GM18511 (cell line): Measurements from ENCODE around the gene ALKBH7.
"Not testable (repeated sequence)": the region's sequence is repeated elsewhere in the genome, so short reads cannot be mapped to it uniquely, and the experiment has no call there.

Source experiments
- ATAC-seq: cut with Tn5 transposase; IDR thresholded peaks from one replicate; pipeline ENCODE4 v1.9.1; 2021; ENCODE audit warnings: mild to moderate bottlenecking, moderate library complexity; ENCODE audit not compliant: unreplicated experiment

Gene ALKBH7

DNA sequence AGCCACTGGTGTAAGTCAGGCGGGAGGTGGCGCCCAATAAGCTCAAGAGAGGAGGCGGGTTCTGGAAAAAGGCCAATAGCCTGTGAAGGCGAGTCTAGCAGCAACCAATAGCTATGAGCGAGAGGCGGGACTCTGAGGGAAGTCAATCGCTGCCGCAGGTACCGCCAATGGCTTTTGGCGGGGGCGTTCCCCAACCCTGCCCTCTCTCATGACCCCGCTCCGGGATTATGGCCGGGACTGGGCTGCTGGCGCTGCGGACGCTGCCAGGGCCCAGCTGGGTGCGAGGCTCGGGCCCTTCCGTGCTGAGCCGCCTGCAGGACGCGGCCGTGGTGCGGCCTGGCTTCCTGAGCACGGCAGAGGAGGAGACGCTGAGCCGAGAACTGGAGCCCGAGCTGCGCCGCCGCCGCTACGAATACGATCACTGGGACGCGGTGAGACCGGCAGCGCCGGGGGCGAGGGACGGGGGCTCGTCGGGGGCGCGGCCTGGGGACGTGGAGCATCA lies at the start of gene ALKBH7:
Gene ALKBH7 (plus strand): TSS at position 201 of the 502 bp plus-strand sequence. CDS start 27 bp downstream, at position 228.
- ATAC-seq: peak; percentile 81

- ATAC-seq: no peak
Measured at GRCh38 chr19:6324757-6325156, 47.8 kb upstream of the ALKBH7 start.

DNA sequence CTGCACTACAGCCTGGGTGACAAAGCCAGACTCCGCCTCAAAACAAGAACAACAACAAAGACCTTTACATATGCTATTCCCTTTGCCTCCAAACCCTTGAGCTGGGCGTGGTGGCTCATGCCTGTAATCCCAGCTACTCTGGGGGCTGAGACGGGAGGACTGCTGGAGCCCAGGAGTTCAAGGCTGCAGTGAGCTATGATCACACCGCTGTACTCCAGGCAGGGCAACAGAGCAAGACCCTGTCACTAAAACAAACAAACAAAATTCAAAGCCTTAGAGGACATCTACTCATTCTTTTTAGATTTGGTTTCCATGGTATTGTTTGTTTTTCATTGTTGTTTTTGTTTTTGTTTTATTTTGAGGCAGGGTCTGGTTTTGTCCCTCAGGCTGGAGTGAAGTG lies 47.0 kb upstream of the ALKBH7 start:
- no peak for ATAC-seq

- no peak for ATAC-seq
Measured at GRCh38 chr19:6326815-6327214, 45.8 kb upstream of the ALKBH7 start.

DNA sequence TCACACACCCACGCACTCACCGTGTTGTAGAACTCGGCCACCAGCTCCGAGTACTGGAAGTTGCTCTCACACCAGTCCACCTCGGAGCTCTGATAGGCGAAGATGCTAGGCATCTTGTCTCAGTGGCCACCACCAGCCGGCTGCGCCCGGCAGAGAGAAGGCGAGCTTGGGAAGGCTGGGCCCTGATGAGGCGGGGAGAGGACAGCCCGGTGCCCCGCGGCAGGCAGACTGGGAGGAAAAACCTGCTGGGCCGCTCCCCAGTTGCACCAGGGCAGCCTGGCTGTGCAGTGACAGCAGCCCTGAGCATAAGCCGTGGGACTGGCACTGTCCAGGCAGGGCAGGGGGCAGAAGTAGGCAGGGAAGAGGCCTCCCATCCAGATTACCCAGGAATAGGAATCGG lies 39.2 kb upstream of the ALKBH7 start, which contains the start of gene ACER1:
Gene ACER1 (minus strand): TSS at position 174 of the 400 bp plus-strand sequence. CDS start 61 bp downstream, at position 113.
- ATAC-seq: no peak

DNA sequence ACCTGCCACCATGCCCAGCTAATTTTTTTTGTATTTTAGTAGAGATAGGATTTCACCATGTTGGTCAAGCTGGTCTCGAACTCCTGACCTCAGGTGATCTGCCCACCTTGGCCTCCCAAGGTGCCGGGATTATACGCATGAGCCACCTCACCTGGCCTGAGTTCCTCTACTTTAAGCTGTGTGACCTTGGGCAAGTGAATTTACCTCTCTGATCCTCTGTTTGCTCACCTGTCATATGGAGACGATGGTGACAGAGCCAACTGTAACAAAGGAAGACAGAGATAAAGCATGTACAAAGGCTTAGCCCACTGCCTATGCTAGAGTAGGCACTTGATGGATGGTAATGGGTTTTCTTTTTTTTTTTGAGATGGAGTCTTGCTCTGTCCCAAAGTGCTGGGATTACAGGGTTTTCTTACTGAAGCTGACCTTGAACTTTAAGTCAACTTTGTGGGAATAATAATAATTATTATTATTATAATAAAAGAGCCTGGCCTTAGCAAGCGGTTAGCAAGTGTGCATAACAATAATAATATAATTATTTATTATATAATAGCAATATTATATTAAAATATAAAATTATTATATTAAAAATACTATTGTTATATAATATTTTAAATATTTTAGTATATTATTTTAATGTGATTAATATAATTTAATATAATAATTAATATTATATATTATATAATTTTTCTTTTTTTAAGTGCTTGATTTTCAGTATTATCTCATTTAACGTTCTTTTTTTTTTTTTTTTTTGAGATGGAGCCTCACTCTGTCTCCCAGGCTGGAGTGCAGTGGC lies 37.9 kb upstream of the ALKBH7 start:
- ATAC-seq: no peak

GRCh38 chr19:6340493-6341201 lies 31.9 kb upstream of the ALKBH7 start:
- no peak for ATAC-seq

- no peak for ATAC-seq
Measured at GRCh38 chr19:6343462-6343861, 29.1 kb upstream of the ALKBH7 start.

- not testable (repeated sequence) for ATAC-seq
Measured at GRCh38 chr19:6349271-6349670, 23.3 kb upstream of the ALKBH7 start.

DNA sequence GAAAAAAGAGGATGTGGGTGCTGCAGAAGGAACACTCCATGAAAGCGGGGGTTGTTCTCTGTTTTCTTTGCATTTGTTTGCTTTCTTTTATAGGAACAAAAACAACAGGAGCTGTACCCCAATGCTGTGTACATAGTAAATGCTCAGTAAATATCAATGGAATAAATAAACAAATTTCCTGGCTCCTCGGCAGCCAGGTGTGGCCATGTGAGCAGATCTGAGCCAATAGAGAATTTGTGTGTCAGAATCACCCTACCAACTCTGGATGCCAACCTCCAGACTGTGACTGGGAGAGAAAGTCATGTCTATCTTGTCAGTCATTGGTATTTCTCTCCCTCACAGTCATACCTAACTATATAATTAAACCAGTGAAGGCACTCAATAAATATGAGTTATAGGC lies 21.9 kb upstream of the ALKBH7 start:
- ATAC-seq: no peak

GRCh38 chr19:6352381-6353165 lies 20.0 kb upstream of the ALKBH7 start:
- ATAC-seq: no peak

DNA sequence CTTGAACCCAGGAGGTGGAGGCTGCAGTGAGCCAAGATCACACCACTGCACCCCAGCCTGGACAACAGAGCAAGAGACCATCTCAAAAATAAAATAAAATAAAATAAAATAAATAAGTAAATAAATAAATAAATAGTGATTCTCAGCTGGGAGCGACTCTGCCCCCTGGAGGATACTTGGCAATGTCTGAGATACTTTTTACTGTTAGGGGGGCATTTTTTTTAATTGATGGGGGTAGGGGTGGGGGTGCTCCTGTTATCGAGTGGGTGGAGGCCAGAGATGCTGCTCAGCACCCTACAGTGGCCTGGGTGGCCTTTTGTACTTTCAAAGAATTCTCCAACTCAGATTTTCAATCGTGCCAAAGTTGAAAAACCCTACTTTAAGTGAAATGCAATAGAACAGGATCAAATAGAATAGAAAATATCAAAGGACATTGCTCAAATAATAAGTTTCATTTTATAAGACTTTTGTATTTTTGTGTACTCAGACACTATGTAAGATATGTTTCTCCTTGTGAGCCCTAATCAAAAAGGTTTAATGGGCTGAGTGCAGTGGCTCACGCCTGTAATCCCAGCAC lies 18.4 kb upstream of the ALKBH7 start:
- no peak for ATAC-seq

GRCh38 chr19:6355321-6356040 lies 17.1 kb upstream of the ALKBH7 start:
- ATAC-seq: not testable (repeated sequence)

DNA sequence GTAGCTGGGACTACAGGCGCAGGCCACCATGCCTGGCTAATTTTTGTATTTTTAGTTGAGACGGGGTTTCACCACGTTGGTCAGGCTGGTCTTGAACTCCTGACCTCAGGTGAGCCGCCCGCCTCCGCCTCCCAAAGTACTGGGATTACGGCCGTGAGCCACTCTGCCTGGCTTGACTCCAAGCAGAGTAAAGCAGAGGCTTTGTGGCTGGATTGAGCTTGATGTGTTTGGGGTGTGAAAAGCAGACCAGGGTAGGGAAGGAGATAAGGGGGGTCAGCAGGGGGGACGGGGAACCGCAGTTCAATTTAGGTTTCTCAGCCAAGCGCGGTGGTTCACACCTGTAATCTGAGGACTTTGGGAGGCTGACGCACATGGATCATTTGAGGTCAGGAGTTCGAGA lies 15.4 kb upstream of the ALKBH7 start:
- no peak for ATAC-seq

DNA sequence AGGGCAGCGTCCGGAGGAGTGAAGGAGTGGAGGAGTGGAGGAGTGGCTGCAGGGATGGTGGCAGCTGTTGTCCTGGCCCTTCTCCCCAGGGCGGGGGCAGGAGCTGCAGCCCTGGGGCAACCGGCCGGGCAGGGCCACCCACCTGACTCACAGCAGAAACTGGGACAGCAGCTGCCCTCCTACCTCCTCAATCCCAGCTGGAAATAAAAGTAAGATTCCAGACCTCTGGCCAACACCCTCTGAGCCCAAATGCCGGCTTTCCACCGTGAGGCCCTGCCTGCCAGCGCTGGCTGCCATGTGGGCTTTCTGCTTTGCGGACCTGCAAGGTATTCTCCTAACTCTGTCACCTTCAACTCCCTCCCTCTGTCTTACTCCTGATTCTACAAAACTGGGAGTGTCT lies 14.6 kb upstream of the ALKBH7 start:
- ATAC-seq: no peak

DNA sequence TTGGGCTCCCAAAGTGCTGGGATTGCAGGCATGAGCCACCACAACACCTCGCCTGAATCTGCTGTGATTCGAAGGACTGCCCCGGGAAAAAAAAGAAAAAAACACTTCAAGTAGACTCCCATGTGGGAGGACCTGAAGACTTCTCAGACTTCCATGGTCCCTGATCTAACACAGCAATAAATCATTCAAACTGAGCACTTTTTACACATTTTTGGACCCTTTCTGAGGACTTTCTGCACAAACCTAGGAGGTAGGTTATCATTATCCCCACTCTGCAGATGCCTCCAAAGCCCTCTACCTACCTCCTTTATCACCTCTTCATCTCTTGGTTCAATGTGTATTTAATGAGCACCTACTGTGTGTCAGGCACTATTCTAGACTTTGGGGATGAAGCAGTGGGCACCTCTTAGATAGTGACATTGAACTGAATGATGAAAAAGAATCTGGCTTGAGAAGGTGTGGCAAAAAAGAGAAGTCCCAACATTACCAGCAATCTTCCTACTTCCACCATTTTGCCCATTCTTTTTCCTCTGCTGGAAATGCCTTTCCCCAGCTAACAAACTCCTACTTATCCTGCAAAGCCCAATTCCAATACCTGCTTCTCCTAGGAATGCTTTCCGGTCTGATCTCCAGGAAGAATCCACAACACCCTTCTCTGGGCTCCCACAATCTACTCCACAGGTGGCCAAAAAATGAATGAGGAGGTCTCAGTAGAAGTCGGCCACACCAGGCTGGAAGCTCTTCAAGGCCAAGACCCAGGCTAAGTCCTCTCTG lies 12.8 kb upstream of the ALKBH7 start:
- ATAC-seq: no peak

GRCh38 chr19:6360445-6360844 lies 12.1 kb upstream of the ALKBH7 start:
- ATAC-seq: not testable (repeated sequence)

- not testable (repeated sequence) for ATAC-seq
Measured at GRCh38 chr19:6360857-6361216, 11.8 kb upstream of the ALKBH7 start.

GRCh38 chr19:6362027-6362350 lies 10.6 kb upstream of the ALKBH7 start:
- no peak for ATAC-seq
